ENCODE data around the gene ANKRD22.
"Not testable (repeated sequence)": the region's sequence is repeated elsewhere in the genome, so short reads cannot be mapped to it uniquely, and the experiment has no call there.

Gene ANKRD22

GRCh38 chr10:88877298-88877697 is 25.7 kb upstream of the ANKRD22 start:
- no peak for DNase-seq

GRCh38 chr10:88875081-88875480 is 23.4 kb upstream of the ANKRD22 start:
- no peak for DNase-seq

- DNase-seq = no peak
Measured at GRCh38 chr10:88874281-88874680, 22.6 kb upstream of the ANKRD22 start.

GRCh38 chr10:88873757-88874156 is 22.1 kb upstream of the ANKRD22 start:
- DNase-seq = no peak

- DNase-seq = no peak
Measured at GRCh38 chr10:88870089-88870488, 18.4 kb upstream of the ANKRD22 start.

GRCh38 chr10:88866454-88866853 is 14.8 kb upstream of the ANKRD22 start:
- DNase-seq = no peak

GRCh38 chr10:88865281-88865876 is 13.7 kb upstream of the ANKRD22 start:
- no peak for DNase-seq

GRCh38 chr10:88861036-88861435 is 9.4 kb upstream of the ANKRD22 start:
- no peak for DNase-seq

- no peak for DNase-seq
Measured at GRCh38 chr10:88858491-88858890, 6.8 kb upstream of the ANKRD22 start.

- DNase-seq = no peak
Measured at GRCh38 chr10:88857831-88858230, 6.2 kb upstream of the ANKRD22 start.

GRCh38 chr10:88854684-88855083 is 3.0 kb upstream of the ANKRD22 start:
- no peak for DNase-seq

GRCh38 chr10:88853155-88853881 is 1.7 kb upstream of the ANKRD22 start:
- DNase-seq = no peak

- no peak for DNase-seq
Measured at GRCh38 chr10:88852327-88852726, 683 bp upstream of the ANKRD22 start.

GRCh38 chr10:88850712-88851111 is 932 bp downstream of the ANKRD22 start:
- no peak for DNase-seq

- no peak for DNase-seq
Measured at GRCh38 chr10:88849234-88849633, 2.4 kb downstream of the ANKRD22 start.

- no peak for DNase-seq
Measured at GRCh38 chr10:88848499-88848898, 3.1 kb downstream of the ANKRD22 start.

- DNase-seq = no peak
Measured at GRCh38 chr10:88843171-88843570, 8.5 kb downstream of the ANKRD22 start.

GRCh38 chr10:88841316-88842111 is 10.1 kb downstream of the ANKRD22 start:
- DNase-seq = no peak

- no peak for DNase-seq
Measured at GRCh38 chr10:88840881-88841280, 10.8 kb downstream of the ANKRD22 start.

- no peak for DNase-seq
Measured at GRCh38 chr10:88840104-88840503, 11.5 kb downstream of the ANKRD22 start.

GRCh38 chr10:88838766-88839350 is 12.8 kb downstream of the ANKRD22 start:
- DNase-seq = no peak

- not testable (repeated sequence) for DNase-seq
Measured at GRCh38 chr10:88837632-88838031, 14.0 kb downstream of the ANKRD22 start.

- DNase-seq = no peak
Measured at GRCh38 chr10:88835910-88836221, 15.8 kb downstream of the ANKRD22 start.

Measured in right kidney (tissue), 1 donor.